Lower leg skin (tissue), 4 donors: ENCODE results near the gene PLXDC1. TPM values are rescaled to one million over a fixed set of nuclear protein-coding genes. Genes with fewer than 3 reads are reported as not detected.

Experiments
- DNase-seq, 2 donors: peaks; one replicate each; pipeline ENCODE4 v3.0.0-alpha.2; 2019; ENCODE audit warnings: low spot score in 2 of 2
- H3K4me3 ChIP-seq: fragments of 200-600 bp; sonication (generic); 2 replicates; pipeline ENCODE4 v1.5.1; 2017; ENCODE audit warnings: mild to moderate bottlenecking, low read depth; ENCODE audit not compliant: poor library complexity, severe bottlenecking
- CTCF ChIP-seq, 3 donors: fragments of 450-650 bp; IDR thresholded peaks; one replicate each; pipeline ENCODE4 v1.5.1; 2016; ENCODE audit warnings: antibody characterized with exemption in 3 of 3, mild to moderate bottlenecking in 3 of 3, moderate library complexity in 2 of 3
- POLR2A ChIP-seq, 2 donors: fragments of 450-650 bp; IDR thresholded peaks; one replicate each; pipeline ENCODE4 v1.6.1; 2016 to 2017; ENCODE audit warnings: antibody characterized with exemption in 2 of 2, mild to moderate bottlenecking in 1 of 2, moderate library complexity in 1 of 2
- WGBS, 2 donors: methylation state at CpG; one replicate each; pipeline ENCODE4 v1.1.5; 2018; 5-methylcytosine and 5-hydroxymethylcytosine counted together
- intact Hi-C: fragments of 100-400 bp; cut with DNase I; formaldehyde crosslinking; loops from one replicate; pipeline ENCODE4 v1.15.0; 2023; ENCODE audit warnings: low total_unique reads
- total RNA-seq, 4 donors: library from RNA; depleted of rRNA; stranded (reverse); fragments of >200 nt; gene quantifications; one replicate each; pipeline ENCODE4 v1.1.0, GENCODE V29; 2016

Gene PLXDC1
- total RNA-seq, 4 donors from 2014 or later, result 2.7 to 8.1 (median 5.2) TPM

- intact Hi-C loops, result no loop called here
- no peak for DNase-seq
- TF ChIP-seq CTCF (IDR thresholded peaks at IDR 0.05) (no peak), POLR2A (IDR thresholded peaks at IDR 0.05) (no peak)
- 57 to 75% methylated on average over 10 of the region's 10 CpGs for WGBS, 2 donors
- H3K4me3 ChIP-seq, result no peak overlapping the region
Observed at GRCh38 chr17:39175695-39176093, 24.3 kb upstream of the PLXDC1 start.

- DNase-seq, result peak in 1 of 2 donors; percentile 96
- WGBS, 2 donors, result 57 to 63% methylated on average over 29 to 32 of the region's 35 CpGs
- TF ChIP-seq POLR2A (IDR thresholded peaks at IDR 0.05) (no peak), CTCF (IDR thresholded peaks at IDR 0.05) (peak in 1 of 3 donors; percentile 39)
- H3K4me3 ChIP-seq, result no peak overlapping the region
- intact Hi-C loops, result no loop called here
Observed at GRCh38 chr17:39174920-39175694, 23.7 kb upstream of the PLXDC1 start.

GRCh38 chr17:39173526-39174274 is 22.3 kb upstream of the PLXDC1 start:
- TF ChIP-seq CTCF (IDR thresholded peaks at IDR 0.05) (no peak), POLR2A (IDR thresholded peaks at IDR 0.05) (no peak)
- intact Hi-C loops, result no loop called here
- 41 to 43% methylated on average over 10 of the region's 10 CpGs for WGBS, 2 donors
- H3K4me3 ChIP-seq, result no peak overlapping the region
- no peak for DNase-seq

- H3K4me3 ChIP-seq, result no peak overlapping the region
- intact Hi-C loops, result no loop called here
- no peak for DNase-seq
- TF ChIP-seq CTCF (IDR thresholded peaks at IDR 0.05), result no peak
- 60 to 67% methylated on average over 5 of the region's 5 CpGs for WGBS, 2 donors
Observed at GRCh38 chr17:39173080-39173479, 21.6 kb upstream of the PLXDC1 start.

GRCh38 chr17:39171933-39172332 is 20.5 kb upstream of the PLXDC1 start:
- WGBS, 2 donors, result 80 to 81% methylated on average over 5 of the region's 5 CpGs
- H3K4me3 ChIP-seq, result no peak overlapping the region
- TF ChIP-seq POLR2A (IDR thresholded peaks at IDR 0.05) (no peak), CTCF (IDR thresholded peaks at IDR 0.05) (no peak)
- intact Hi-C loops, result no loop called here
- DNase-seq, result no peak
